Measurements from ENCODE around the gene EFHC1.

EFHC1 gene

GRCh38 chr6:52535711-52536423 lies 115.7 kb downstream of the EFHC1 start:
- peaks cover 8 to 28% (median 22%) of the 10 kb centered on the region in 4 experiments for H3K4me1 ChIP-seq (ENCODE audit: control extremely low read depth in 1 of 4, control insufficient read depth in 4 of 4, insufficient read depth in 4 of 4, low read length in 3 of 4)
- H3K27ac ChIP-seq (ENCODE audit: insufficient read depth in 1 of 2, low read depth in 1 of 2, low read length in 2 of 2, poor library complexity in 1 of 2, severe bottlenecking in 2 of 2), result no peak overlapping the region
- CTCF ChIA-PET, result interaction anchor here (0.6 to 1.5 kb wide), 6 partner anchors 12 to 150 kb away, joined by 3 to 4 read pairs (median 3); no protein-coding TSS in a partner anchor
- no peak overlapping the region for H3K4me3 ChIP-seq (ENCODE audit: control insufficient read depth in 1 of 7, extremely low read depth in 1 of 7, insufficient read depth in 4 of 7, low read depth in 2 of 7, low read length in 6 of 7)
- H3K36me3 ChIP-seq (ENCODE audit: control insufficient read depth in 4 of 4, insufficient read depth in 4 of 4, low read length in 3 of 4), result peaks cover 0 to 10% (median 3%) of the 10 kb centered on the region in 4 experiments
- 100% methylated on average over 4 of the region's 5 CpGs for WGBS (ENCODE audit: insufficient coverage)
- H3K9me3 ChIP-seq (ENCODE audit: control extremely low read depth in 1 of 5, control insufficient read depth in 4 of 5, insufficient read depth in 2 of 5, low read depth in 1 of 5, low read length in 4 of 5), result no peaks in the 10 kb centered on the region
- POLR2A ChIA-PET, result interaction anchor here (0.6 kb wide), 1 partner anchor 36 kb away, joined by 3 read pairs; no protein-coding TSS in a partner anchor
- H3K27me3 ChIP-seq (replicated peaks in 2 of 5; ENCODE audit: control insufficient read depth in 4 of 5, insufficient read depth in 5 of 5, low read length in 4 of 5), result no peaks in the 10 kb centered on the region
- no peak for DNase-seq

- peaks cover 0 to 10% (median 3%) of the 10 kb centered on the region in 4 experiments for H3K36me3 ChIP-seq (ENCODE audit: control insufficient read depth in 4 of 4, insufficient read depth in 4 of 4, low read length in 3 of 4)
- no peaks in the 10 kb centered on the region for H3K9me3 ChIP-seq (ENCODE audit: control extremely low read depth in 1 of 5, control insufficient read depth in 4 of 5, insufficient read depth in 2 of 5, low read depth in 1 of 5, low read length in 4 of 5)
- no peak overlapping the region for H3K27ac ChIP-seq (ENCODE audit: insufficient read depth in 1 of 2, low read depth in 1 of 2, low read length in 2 of 2, poor library complexity in 1 of 2, severe bottlenecking in 2 of 2)
- 92% methylated on average over 5 of the region's 6 CpGs for WGBS (ENCODE audit: insufficient coverage)
- H3K27me3 ChIP-seq (replicated peaks in 2 of 5; ENCODE audit: control insufficient read depth in 4 of 5, insufficient read depth in 5 of 5, low read length in 4 of 5), result no peaks in the 10 kb centered on the region
- DNase-seq, result no peak
- no peak overlapping the region for H3K4me3 ChIP-seq (ENCODE audit: control insufficient read depth in 1 of 7, extremely low read depth in 1 of 7, insufficient read depth in 4 of 7, low read depth in 2 of 7, low read length in 6 of 7)
- POLR2A ChIA-PET, result no interaction called here
- CTCF ChIA-PET, result interaction anchor here (1.5 kb wide), 2 partner anchors 13 to 39 kb away, joined by 3 to 4 read pairs; no protein-coding TSS in a partner anchor
- H3K4me1 ChIP-seq (ENCODE audit: control extremely low read depth in 1 of 4, control insufficient read depth in 4 of 4, insufficient read depth in 4 of 4, low read length in 3 of 4), result peaks cover 8 to 28% (median 22%) of the 10 kb centered on the region in 4 experiments
These were observed 116.3 kb downstream of the EFHC1 start for GRCh38 chr6:52536424-52536916.

GRCh38 chr6:52537001-52537753 lies 117.0 kb downstream of the EFHC1 start:
- Histone ChIP-seq H3K27me3 (replicated peaks in 2 of 5; ENCODE audit: control insufficient read depth in 4 of 5, insufficient read depth in 5 of 5, low read length in 4 of 5) (no peaks in the 10 kb centered on the region), H3K4me3 (ENCODE audit: control insufficient read depth in 1 of 7, extremely low read depth in 1 of 7, insufficient read depth in 4 of 7, low read depth in 2 of 7, low read length in 6 of 7) (peak overlapping the region in 1 of 7 experiments; percentile 20), H3K36me3 (ENCODE audit: control insufficient read depth in 4 of 4, insufficient read depth in 4 of 4, low read length in 3 of 4) (peaks cover 0 to 10% (median 3%) of the 10 kb centered on the region in 4 experiments), H3K9me3 (ENCODE audit: control extremely low read depth in 1 of 5, control insufficient read depth in 4 of 5, insufficient read depth in 2 of 5, low read depth in 1 of 5, low read length in 4 of 5) (no peaks in the 10 kb centered on the region), H3K4me1 (ENCODE audit: control extremely low read depth in 1 of 4, control insufficient read depth in 4 of 4, insufficient read depth in 4 of 4, low read length in 3 of 4) (peaks cover 8 to 28% (median 22%) of the 10 kb centered on the region in 4 experiments), H3K27ac (ENCODE audit: insufficient read depth in 1 of 2, low read depth in 1 of 2, low read length in 2 of 2, poor library complexity in 1 of 2, severe bottlenecking in 2 of 2) (no peak overlapping the region)
- CTCF ChIA-PET, result interaction anchor here (1.0 to 1.5 kb wide), 3 partner anchors 13 to 115 kb away, joined by 3 read pairs; no protein-coding TSS in a partner anchor
- POLR2A ChIA-PET, result interaction anchor here (0.6 kb wide), 1 partner anchor 84 kb away, joined by 4 read pairs; no protein-coding TSS in a partner anchor
- DNase-seq, result peak; percentile 31 to 82 (median 81)
- 46% methylated on average over 8 of the region's 8 CpGs for WGBS (ENCODE audit: insufficient coverage)

GRCh38 chr6:52538252-52538900 lies 118.2 kb downstream of the EFHC1 start:
- no peaks in the 10 kb centered on the region for H3K27me3 ChIP-seq (replicated peaks in 2 of 5; ENCODE audit: control insufficient read depth in 4 of 5, insufficient read depth in 5 of 5, low read length in 4 of 5)
- H3K27ac ChIP-seq (ENCODE audit: insufficient read depth in 1 of 2, low read depth in 1 of 2, low read length in 2 of 2, poor library complexity in 1 of 2, severe bottlenecking in 2 of 2), result no peak overlapping the region
- 92% methylated on average over 3 of the region's 5 CpGs for WGBS (ENCODE audit: insufficient coverage)
- no peak for DNase-seq
- CTCF ChIA-PET, result interaction anchor here (1.4 kb wide), 2 partner anchors 18 to 38 kb away, joined by 3 read pairs; no protein-coding TSS in a partner anchor
- no peak overlapping the region for H3K4me3 ChIP-seq (ENCODE audit: control insufficient read depth in 1 of 7, extremely low read depth in 1 of 7, insufficient read depth in 4 of 7, low read depth in 2 of 7, low read length in 6 of 7)
- POLR2A ChIA-PET, result no interaction called here
- H3K36me3 ChIP-seq (ENCODE audit: control insufficient read depth in 4 of 4, insufficient read depth in 4 of 4, low read length in 3 of 4), result peaks cover 0 to 9% (median 3%) of the 10 kb centered on the region in 4 experiments
- no peaks in the 10 kb centered on the region for H3K9me3 ChIP-seq (ENCODE audit: control extremely low read depth in 1 of 5, control insufficient read depth in 4 of 5, insufficient read depth in 2 of 5, low read depth in 1 of 5, low read length in 4 of 5)
- H3K4me1 ChIP-seq (ENCODE audit: control extremely low read depth in 1 of 4, control insufficient read depth in 4 of 4, insufficient read depth in 4 of 4, low read length in 3 of 4), result peaks cover 8 to 28% (median 22%) of the 10 kb centered on the region in 4 experiments

- H3K27me3 ChIP-seq (replicated peaks in 2 of 5; ENCODE audit: control insufficient read depth in 4 of 5, insufficient read depth in 5 of 5, low read length in 4 of 5), result no peaks in the 10 kb centered on the region
- peaks cover 0 to 7% (median 3%) of the 10 kb centered on the region in 4 experiments for H3K36me3 ChIP-seq (ENCODE audit: control insufficient read depth in 4 of 4, insufficient read depth in 4 of 4, low read length in 3 of 4)
- peaks cover 8 to 28% (median 22%) of the 10 kb centered on the region in 4 experiments for H3K4me1 ChIP-seq (ENCODE audit: control extremely low read depth in 1 of 4, control insufficient read depth in 4 of 4, insufficient read depth in 4 of 4, low read length in 3 of 4)
- 100% methylated on average over 4 of the region's 5 CpGs for WGBS (ENCODE audit: insufficient coverage)
- CTCF ChIA-PET, result interaction anchor here (1.4 kb wide), 1 partner anchor 37 kb away, joined by 3 read pairs; no protein-coding TSS in a partner anchor
- no peaks in the 10 kb centered on the region for H3K9me3 ChIP-seq (ENCODE audit: control extremely low read depth in 1 of 5, control insufficient read depth in 4 of 5, insufficient read depth in 2 of 5, low read depth in 1 of 5, low read length in 4 of 5)
- POLR2A ChIA-PET, result no interaction called here
- H3K4me3 ChIP-seq (ENCODE audit: control insufficient read depth in 1 of 7, extremely low read depth in 1 of 7, insufficient read depth in 4 of 7, low read depth in 2 of 7, low read length in 6 of 7), result no peak overlapping the region
- H3K27ac ChIP-seq (ENCODE audit: insufficient read depth in 1 of 2, low read depth in 1 of 2, low read length in 2 of 2, poor library complexity in 1 of 2, severe bottlenecking in 2 of 2), result no peak overlapping the region
- no peak for DNase-seq
These were observed 118.8 kb downstream of the EFHC1 start for GRCh38 chr6:52538901-52539354.

GRCh38 chr6:52539607-52540006 lies 119.5 kb downstream of the EFHC1 start:
- Histone ChIP-seq H3K9me3 (ENCODE audit: control extremely low read depth in 1 of 5, control insufficient read depth in 4 of 5, insufficient read depth in 2 of 5, low read depth in 1 of 5, low read length in 4 of 5) (no peaks in the 10 kb centered on the region), H3K27me3 (replicated peaks in 2 of 5; ENCODE audit: control insufficient read depth in 4 of 5, insufficient read depth in 5 of 5, low read length in 4 of 5) (no peaks in the 10 kb centered on the region), H3K4me1 (ENCODE audit: control extremely low read depth in 1 of 4, control insufficient read depth in 4 of 4, insufficient read depth in 4 of 4, low read length in 3 of 4) (peaks cover 8 to 28% (median 22%) of the 10 kb centered on the region in 4 experiments), H3K4me3 (ENCODE audit: control insufficient read depth in 1 of 7, extremely low read depth in 1 of 7, insufficient read depth in 4 of 7, low read depth in 2 of 7, low read length in 6 of 7) (no peak overlapping the region), H3K36me3 (ENCODE audit: control insufficient read depth in 4 of 4, insufficient read depth in 4 of 4, low read length in 3 of 4) (peaks cover 0 to 7% (median 3%) of the 10 kb centered on the region in 4 experiments), H3K27ac (ENCODE audit: insufficient read depth in 1 of 2, low read depth in 1 of 2, low read length in 2 of 2, poor library complexity in 1 of 2, severe bottlenecking in 2 of 2) (no peak overlapping the region)
- ChIA-PET CTCF (interaction anchor here (1.4 kb wide), 1 partner anchor 36 kb away, joined by 3 read pairs; no protein-coding TSS in a partner anchor), POLR2A (no interaction called here)
- 63% methylated on average over 4 of the region's 6 CpGs for WGBS (ENCODE audit: insufficient coverage)
- no peak for DNase-seq
